NB4 (cell line): ENCODE data around the gene DPAGT1.
A peak's percentile ranks its signal among the peaks of the same experiment; 100 is the strongest.
"Not testable (repeated sequence)": the region's sequence is repeated elsewhere in the genome, so short reads cannot be mapped to it uniquely, and the experiment has no call there.

Experiments used
- DNase-seq: peaks from one replicate; pipeline ENCODE4 v3.0.0; 2010; ENCODE audit warnings: low read depth
- H3K4me3 ChIP-seq: one replicate; pipeline ENCODE4 v1.5.1; 2011; ENCODE audit warnings: mild to moderate bottlenecking, low read depth, low read length, moderate library complexity
- CTCF ChIP-seq: IDR thresholded peaks from one replicate; pipeline ENCODE4 v1.5.1; 2012; ENCODE audit warnings: low read depth, low read length
- MAX ChIP-seq: IDR thresholded peaks from 2 replicates; pipeline ENCODE4 v1.6.1; 2011; ENCODE audit warnings: low read depth, low read length
- MYC ChIP-seq: IDR thresholded peaks from 2 replicates; pipeline ENCODE4 v1.6.1; 2011; ENCODE audit warnings: low read depth, low read length
- POLR2A ChIP-seq: IDR thresholded peaks from 2 replicates; pipeline ENCODE4 v1.6.1; 2011; ENCODE audit warnings: mild to moderate bottlenecking; ENCODE audit not compliant: insufficient read length; ENCODE audit errors: extremely low read depth

DPAGT1 gene

DNA sequence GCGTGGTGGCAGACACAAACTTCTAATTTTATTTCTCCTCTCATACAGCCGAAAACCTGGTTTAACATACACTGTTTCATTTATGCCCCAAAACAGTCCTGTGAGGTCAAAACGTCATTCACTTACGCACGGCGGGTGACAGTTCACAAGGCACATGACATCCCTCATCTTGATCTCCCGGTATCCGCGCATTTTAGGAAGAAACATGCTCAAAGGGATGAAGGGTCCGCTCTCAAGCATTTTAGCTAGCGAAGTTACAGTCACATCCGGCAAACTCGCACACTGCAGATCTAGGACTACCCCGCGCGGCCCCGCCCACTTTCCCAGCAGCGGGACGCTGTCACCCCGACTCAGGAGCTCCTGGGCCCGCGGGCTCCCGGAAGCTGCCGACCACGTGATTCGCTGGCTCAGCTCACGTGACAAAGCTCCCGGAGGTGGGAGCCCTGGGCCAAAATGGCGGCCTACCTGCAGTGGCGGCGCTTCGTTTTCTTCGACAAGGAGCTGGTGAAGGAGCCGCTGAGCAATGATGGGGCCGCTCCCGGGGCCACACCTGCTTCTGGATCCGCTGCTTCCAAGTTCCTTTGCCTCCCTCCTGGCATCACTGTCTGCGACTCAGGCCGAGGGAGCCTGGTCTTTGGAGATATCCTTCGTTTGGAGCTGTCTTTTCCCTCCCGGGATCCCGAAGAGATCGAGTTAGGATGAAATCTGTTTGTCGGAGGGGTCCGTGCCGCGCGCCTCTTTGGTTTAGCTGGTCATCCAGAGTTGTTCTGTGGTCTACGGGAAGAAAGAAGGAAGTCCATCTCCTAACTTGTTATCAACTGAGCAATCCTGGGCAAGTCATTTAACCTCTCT lies 34.1 kb downstream of the DPAGT1 start, which contains the start of gene VPS11:
Gene VPS11, plus strand, starts transcription at position 448 of the 852 bp plus-strand sequence. Its CDS starts 6 bp downstream, at position 454.
- DNase-seq: peak; percentile 99
- H3K4me3 ChIP-seq: peak within 1 kb of the TSS; percentile 95
- TF ChIP-seq POLR2A (peak; percentile 55), MAX (peak; percentile 100), CTCF (no peak), MYC (0 out of 2 replicates have a peak, but pooled peaks have one; percentile 23)

DNA sequence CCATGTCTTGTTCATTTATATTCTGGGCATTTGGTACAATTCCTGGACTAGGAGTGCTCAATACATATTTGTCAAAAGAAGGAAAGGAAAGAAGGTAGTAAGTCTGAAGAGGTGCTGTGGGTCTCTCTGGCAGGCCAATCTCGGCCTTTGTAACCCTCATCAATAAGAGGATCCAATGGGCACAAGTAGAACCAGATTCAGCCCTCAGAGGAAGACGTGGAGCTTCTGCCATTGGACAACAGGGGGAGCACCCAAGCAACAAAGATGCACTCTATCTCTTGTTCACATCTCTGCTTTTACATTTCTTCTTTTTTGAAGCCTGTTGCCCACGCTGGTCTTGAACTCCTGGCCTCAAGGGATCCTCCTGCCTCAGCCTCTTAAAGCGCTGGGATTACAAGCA lies 36.3 kb downstream of the DPAGT1 start:
- no peak for TF ChIP-seq MAX
- TF ChIP-seq CTCF: peak; percentile 68
- no peak overlapping the region for H3K4me3 ChIP-seq
- DNase-seq: peak; percentile 72

DNA sequence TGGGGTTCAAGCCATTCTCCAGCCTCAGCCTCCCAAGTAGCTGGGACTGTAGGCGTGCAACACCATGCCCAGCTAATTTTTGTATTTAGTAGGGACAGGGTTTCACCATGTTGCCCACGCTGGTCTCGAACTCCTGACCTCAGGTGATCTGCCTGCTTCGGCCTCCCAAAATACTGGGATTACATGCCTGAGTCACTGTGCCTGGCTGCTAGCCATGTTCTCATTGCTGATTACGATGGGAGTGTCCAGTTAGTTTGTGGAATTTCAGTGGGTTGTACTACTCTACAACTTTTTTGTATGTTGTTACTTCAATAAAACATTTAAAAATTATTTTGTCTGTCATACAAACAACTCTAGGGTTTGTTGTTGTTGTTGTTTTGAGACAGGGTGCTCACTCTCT lies 38.9 kb downstream of the DPAGT1 start:
- no peak overlapping the region for H3K4me3 ChIP-seq
- no peak for DNase-seq
- TF ChIP-seq CTCF (no peak), MAX (no peak), MYC (no peak)

GRCh38 chr11:119061256-119061655 lies 40.4 kb downstream of the DPAGT1 start:
- DNase-seq: no peak
- no peak overlapping the region for H3K4me3 ChIP-seq
- no peak for TF ChIP-seq POLR2A
- no peak for TF ChIP-seq CTCF
- TF ChIP-seq MAX: no peak
- TF ChIP-seq MYC: no peak

DNA sequence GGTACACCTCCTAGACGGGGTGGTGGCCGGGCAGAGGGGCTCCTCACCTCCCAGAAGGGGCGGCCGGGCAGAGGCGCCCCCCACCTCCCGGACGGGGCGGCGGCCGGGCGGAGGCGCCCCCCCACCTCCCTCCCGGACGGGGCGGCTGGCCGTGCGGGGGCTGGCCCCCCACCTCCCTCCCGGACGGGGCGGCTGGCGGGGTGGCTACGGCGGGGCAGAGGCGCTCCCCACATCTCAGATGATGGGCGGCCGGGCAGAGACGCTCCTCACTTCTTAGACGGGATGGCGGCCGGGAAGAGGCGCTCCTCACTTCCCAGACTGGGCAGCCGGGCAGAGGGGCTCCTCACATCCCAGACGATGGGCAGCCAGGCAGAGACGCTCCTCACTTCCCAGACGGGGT lies 42.5 kb downstream of the DPAGT1 start:
- not testable (repeated sequence) for DNase-seq, H3K4me3 ChIP-seq

DNA sequence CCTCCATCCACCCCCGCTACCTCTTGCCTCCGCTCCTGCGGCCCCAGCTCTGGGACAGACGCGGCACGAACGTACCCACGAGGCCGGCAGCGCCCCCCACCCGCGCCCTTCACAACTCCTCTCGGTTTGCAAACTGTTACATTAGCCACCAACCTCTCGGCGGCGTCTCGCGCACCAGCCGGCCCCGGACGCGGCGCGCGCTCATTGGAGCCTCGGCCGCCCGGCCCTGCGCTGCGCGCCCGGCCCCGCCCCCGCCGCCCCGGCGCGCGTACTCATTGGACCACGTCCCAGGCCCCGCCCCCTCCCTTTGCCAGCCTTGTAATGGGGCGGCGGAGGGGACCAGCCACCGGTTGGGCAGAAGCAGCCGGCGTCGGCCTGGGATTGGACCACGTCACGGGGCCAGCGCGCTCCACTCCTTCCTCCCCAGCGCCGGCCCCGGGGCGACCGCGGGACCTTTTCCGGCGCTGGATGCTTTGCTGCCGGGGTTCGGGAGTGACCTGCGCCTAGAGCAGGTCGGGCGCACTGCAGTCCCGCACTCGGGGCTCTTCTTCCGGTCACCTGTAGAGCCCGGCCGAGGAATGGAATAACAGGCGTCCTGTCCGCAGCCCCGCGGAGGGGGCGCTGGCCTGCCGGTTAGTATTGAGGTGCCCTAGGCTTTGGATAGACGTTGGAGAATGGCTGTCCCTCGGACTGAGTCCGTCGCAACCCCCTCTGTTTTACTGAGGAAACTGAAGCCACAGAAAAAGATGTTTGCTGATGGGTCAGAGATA lies 44.5 kb downstream of the DPAGT1 start, which contains the start of gene HYOU1:
Gene HYOU1, minus strand, starts transcription at position 206 of the 770 bp plus-strand sequence. CDS start 1,045 bp downstream, outside the sequence.
- DNase-seq: peak; percentile 99
- TF ChIP-seq MAX (peak; percentile 78), CTCF (peak; percentile 19), MYC (peak; percentile 91), POLR2A (no peak)
- H3K4me3 ChIP-seq: peak within 1 kb of the TSS; percentile 86
